Measurements from ENCODE around the gene SUPT20H. TPM values are rescaled to one million over a fixed set of nuclear protein-coding genes. Genes with fewer than 3 reads are reported as not detected.

The SUPT20H gene
- total RNA-seq, 6 experiments from 2014 or later: 14.0 to 18.1 (median 16.1) TPM

DNA sequence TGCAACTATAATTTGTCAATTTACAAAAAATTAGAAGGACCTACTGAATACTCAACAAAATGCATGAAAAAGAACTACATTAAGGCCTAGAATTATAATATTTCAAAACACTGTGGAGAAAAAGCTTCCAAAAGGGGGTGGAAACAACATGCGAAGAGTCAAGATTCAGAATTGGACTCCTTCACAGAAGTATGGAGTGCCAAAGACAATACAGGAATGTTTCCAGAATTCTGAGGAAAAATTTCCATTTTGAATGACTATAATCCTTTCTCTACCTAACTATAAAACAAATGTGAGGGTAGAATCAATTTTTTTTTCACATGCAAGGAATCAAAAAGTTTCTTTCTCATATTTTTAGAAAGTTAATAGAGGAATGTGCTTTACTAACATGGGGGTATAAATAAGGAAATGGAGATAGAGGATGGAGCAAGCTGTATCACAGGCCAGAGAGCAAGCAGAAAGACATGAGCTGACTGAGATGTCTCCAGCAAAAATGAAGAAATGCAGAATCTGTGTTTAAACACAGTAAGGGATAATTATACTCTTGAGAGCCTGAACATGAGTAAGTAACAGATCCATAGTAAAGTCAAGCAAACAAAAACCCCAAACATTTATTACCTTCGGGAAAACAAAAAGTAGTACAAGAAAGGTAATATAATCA lies 99.9 kb downstream of the SUPT20H start:
- ATAC-seq: no peak
- no peak for DNase-seq
- 86% methylated on average over 2 of the region's 2 CpGs for WGBS (ENCODE audit: insufficient coverage, low coverage, low lambda C conversion rate, missing lambda C conversion rate)
- Histone ChIP-seq H3K36me3 (peaks cover 0 to 16% (median 8%) of the 10 kb centered on the region in 4 donors), H3K9me3 (no peaks in the 10 kb centered on the region), H3K27ac (no peak overlapping the region), H3K4me1 (no peaks in the 10 kb centered on the region), H3K4me3 (no peak overlapping the region), H3K27me3 (no peaks in the 10 kb centered on the region)
- intact Hi-C loops (cut with DNase I): no loop called here
- no peak for TF ChIP-seq CTCF (IDR thresholded peaks at IDR 0.05)
- no peak for TF ChIP-seq POLR2A (IDR thresholded peaks at IDR 0.05)

Other genes with a start within 250 kb of the SUPT20H start
- gene RFXAP, start 240.5 kb downstream of the SUPT20H start, total RNA-seq: 1 to 10 TPM in 3 of 6 experiments, under 1 TPM in 3; 0.50 to 1.6 (median 1.0) TPM
- gene SMAD9, start 139.4 kb downstream of the SUPT20H start, total RNA-seq: 1 to 10 TPM in 4 of 6 experiments, under 1 TPM in 2; 0.80 to 1.5 (median 1.3) TPM
- gene ALG5, start 60.3 kb downstream of the SUPT20H start, total RNA-seq: 10 to 100 TPM; 22.9 to 30.0 (median 28.5) TPM
- 10 to 100 TPM in 5 of 6 experiments, 1 to 10 TPM in 1; 9.3 to 14.4 (median 11.1) TPM for gene EXOSC8, start 58.9 kb downstream of the SUPT20H start, total RNA-seq
- gene CSNK1A1L, start 46.0 kb upstream of the SUPT20H start, total RNA-seq: not detected